GM21529 (cell line): ENCODE data around the gene GABRB3.

Source experiments
- ATAC-seq: cut with Tn5 transposase; IDR thresholded peaks from one replicate; pipeline ENCODE4 v1.9.1; 2021; ENCODE audit not compliant: unreplicated experiment

Gene GABRB3

DNA sequence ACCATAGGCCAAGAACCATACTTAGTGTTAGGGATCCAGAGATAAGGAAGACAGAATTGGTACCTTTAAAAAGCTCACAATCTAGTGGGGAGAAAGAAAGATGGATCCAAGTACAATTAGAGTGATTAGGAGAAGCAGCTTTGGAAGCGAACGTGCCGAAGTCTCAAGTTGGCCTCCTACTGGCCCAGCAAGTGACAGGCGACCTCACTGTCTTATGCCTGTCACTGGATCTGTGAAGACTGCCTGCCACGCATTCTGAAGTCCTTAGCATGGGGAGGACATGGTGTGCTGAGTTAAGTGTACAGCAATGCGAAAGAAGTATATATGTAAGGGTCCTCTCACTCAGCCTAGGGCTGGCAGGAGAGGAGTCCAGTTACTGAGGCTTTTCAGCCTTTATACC, 141.0 kb downstream of the GABRB3 start:
- no peak for ATAC-seq

DNA sequence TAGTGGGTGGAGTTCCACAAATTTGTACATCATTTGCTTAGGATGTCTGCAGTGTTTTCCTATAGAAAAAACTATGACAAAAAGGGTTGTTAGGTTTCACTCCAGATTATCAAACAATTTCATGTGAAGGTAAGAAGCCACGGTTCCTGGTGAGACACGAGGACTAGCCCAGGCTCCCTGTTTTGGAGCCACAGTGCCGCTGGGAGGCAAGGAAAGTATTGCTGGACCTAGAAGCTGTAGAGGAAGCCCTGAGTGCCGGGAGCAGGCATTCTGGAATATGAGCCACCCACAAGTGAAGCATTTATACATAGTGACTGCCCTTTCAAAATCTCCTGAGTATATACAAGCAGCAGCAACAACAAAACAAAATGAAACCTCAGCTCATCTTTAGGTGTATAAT, 142.0 kb downstream of the GABRB3 start:
- ATAC-seq, result no peak

DNA sequence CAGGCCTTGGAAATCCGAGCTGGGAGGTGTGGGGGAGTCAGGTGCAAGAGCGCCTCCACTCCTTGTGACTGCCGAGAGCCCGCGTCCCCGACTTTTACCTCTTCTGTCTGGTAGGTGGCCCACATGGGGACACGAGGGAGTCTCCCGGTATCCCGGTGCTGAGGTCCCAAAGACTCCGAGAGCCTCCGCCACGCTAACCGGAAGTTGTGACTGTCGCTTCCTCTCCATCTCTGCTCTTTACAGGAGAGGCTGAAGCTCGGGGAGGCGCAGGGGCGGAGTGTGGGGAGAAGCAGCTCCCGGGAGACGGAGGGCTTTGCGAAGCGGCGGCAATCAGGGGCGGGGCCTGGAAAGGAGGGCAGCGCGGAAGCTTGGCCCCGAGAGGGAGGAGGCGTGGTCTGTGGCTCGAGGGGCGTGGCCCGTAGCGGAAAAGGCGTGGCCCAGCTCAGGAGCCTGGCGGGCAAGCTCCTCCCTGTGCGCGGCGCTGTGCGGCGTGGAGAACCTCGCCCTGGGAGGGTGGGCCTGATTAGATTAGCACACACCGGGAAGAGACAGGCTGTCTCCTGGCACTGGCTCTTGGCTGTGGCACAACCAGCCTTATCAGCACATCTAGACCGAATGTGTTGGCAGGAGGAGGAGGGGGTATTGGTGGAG, 143.9 kb downstream of the GABRB3 start:
- no peak for ATAC-seq

DNA sequence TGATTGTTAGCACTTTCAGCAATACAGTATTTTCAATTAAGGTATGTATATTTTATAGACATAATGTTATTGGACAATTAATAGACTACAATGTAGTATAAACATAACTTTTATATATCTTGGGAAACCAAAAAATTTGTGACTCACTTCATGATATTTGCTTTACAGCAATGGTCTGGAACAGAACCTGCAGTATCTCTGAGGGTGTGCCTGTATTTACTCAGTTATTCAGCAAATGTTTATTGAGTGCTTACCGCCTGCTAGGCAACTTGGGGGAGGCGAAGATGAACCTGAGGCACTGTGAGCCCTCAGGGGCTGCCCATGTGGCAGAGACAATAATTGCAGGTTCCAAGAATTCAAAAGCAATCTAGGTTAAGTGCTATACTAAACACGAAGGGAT, 144.8 kb downstream of the GABRB3 start:
- no peak for ATAC-seq

DNA sequence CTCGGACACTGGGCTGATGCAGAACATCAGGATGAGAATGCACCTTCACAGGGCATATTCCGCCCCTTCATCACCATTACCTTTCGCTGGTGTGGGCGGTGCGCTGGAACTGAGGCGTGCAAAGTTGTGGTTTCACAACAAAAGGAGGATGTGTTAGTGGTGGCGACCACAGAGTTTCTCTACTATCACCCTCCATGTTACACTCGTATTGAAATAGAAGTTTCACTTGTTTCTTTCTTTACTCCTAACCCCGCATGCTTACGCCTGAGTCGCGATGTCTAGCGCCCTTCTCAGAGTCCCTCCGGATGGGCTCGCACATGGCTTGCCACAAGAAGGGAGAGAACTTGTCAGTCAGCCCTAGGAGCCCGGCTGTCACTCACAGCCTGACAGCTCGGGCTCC, 148.7 kb downstream of the GABRB3 start:
- no peak for ATAC-seq

DNA sequence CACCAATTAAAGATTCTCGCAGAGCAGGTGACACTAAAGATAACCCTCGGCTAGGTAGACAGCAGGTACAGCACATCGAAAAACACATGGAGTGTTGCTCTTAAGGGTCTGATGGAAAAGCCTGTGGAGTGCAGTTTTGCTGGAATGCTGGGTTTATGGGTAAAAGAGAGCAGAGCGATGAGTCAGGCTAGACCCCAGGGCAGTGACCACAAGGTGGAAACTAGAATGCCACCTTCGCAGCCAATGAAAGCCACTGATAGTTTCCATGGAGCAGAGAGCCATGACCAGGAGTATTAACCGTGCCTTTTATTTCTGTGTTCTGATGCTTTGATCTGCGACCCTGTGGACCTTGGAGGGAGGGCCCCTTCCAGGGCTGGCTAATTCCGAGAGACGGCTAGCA, 149.8 kb downstream of the GABRB3 start:
- no peak for ATAC-seq

DNA sequence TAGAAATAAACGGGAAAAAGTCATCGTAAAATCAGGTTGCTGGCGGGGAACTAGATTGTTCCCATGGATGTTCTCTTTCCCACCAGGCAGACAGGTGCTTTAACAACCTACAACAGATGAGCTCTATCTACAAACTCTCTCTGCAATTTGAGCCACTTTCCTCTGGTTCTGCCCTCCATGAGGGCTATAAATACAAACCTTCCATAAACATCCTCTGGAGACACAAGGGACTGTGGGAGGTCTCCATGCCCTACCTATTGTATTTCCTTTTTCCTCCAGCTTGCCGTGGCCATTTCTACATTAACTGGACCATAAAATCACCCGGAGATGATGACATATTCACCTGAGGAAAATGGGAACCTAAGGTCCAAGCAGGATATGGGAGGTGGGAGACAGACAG, 151.1 kb downstream of the GABRB3 start:
- ATAC-seq, result no peak

DNA sequence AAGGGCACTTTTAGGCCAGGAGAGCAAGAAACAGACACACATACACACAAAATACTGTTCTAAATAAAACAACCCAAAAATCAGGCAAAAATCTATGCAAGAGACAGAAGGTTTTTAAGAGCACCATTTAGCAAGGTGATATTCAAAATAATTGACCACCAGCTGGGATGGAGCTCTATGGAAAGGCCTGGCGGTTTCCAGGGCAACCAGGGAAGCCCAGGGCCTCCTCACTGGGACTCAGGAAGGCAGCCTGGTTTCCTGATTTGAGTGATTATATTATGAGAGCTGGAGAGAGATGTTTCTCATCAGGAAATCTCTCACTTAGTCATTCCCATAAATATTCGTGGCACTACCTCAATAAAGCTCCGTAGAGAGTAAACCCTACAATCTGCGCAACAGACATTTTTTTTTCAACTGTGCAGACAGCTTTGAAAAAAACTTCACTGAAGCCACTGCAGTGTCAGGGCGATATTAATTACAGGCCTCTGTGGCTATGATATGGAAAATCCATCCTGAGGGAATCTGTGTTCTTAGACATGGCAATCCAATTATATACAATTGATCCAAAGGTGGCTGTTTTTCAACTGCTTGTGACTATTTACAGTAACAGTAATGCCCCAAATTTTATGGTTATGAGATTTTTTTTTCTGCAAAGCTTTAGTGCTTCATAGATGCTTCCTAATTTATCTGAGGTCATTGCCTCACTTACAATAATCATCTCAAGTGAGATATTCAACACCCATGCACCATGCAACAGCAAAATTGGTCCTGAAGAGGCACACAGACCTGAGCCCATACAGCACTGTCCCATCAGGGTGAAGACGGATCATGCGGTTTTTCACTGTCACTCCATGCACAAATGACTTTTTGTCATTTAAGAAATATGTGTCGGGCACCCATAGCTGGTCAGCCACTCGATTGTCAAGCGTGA, 152.1 kb downstream of the GABRB3 start:
- ATAC-seq, result no peak

DNA sequence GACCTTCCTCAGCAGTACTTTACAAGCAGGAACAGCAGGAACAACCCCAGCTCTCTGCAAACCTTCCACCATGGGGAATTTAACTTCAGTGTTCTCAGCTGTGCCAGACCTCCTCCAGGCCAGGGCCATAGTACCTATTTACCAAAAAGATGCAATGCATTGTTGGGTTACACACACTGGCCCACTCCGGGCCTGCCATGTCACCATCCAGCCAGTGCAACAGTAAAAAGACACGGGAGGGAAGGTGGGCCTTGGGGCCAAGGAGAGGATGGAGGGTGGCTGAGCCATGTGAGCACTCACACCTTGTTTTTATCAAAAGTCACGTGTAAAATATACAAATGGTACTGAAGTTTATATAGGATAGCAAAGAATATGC, 157.0 kb downstream of the GABRB3 start:
- no peak for ATAC-seq

DNA sequence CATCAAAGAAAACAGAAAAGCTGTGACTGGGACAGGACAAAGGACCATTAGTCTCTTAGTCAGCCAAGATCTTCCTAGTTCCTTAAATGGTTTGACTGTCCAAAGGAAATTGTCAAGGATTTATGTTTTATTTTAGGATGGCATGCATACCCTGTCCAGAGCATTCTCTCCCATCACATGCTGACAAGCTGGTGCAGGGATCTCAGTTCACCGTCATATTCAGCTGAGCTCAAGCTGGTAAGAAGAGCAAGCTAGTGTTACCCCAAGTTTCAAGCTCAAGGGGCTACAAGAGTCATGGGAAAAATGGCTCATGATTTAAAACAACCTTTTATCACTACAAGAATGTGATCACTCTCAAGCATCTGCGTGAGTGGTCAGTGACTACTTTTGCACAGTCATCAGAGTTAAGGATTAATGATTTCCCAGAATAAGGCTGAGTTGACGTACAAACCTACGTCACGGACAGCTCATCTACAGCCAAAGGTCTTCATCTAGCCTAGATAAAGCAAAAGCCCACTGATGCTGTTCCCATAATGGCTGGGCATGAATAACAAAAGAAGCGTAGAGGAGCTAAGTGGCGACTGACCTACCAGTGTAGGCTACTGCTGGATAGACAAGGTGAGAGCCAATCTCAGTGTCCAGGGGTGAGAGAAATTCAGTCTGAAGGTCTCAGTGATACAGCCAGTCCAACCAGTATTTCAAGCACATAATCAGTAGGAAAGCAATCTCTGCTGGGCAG, 157.5 kb downstream of the GABRB3 start:
- ATAC-seq, result no peak

DNA sequence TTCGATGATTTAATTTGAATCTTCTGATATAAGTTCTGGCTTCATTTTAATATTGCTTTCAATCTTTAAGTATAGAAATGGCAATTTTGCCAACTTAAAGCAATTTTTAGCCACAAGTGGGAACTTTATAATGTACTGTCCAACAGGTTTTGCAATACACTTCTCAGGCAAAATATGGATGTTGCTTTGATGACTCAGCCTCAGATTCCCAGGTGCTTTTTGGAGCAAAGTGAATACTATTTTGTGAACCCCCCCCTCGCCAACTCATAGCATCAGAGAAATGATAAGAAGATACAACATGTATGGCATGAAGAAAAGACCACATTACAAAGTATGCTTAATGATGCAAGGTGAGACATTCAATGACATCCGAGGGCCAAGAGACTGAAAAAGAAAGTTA, 158.1 kb downstream of the GABRB3 start:
- ATAC-seq, result no peak

DNA sequence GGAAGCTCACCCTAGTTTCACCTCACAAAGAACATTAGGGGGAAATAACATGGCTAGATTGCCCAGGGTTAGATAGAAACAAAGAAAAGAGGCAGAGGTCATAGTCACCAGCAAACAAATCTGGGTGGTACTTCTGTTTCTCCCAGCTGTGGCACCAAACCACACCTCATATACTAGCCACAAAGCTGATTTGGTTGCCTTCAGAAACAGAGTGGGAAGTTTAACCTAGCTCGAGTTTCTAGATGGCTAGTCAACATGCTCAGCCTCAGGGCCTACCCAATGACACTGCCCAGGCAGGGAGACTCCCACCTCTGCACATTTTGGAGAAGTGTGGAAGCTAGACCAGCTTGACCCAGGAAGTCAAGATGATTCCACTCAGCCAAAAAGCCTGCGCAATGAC, 174.2 kb downstream of the GABRB3 start:
- ATAC-seq, result no peak

DNA sequence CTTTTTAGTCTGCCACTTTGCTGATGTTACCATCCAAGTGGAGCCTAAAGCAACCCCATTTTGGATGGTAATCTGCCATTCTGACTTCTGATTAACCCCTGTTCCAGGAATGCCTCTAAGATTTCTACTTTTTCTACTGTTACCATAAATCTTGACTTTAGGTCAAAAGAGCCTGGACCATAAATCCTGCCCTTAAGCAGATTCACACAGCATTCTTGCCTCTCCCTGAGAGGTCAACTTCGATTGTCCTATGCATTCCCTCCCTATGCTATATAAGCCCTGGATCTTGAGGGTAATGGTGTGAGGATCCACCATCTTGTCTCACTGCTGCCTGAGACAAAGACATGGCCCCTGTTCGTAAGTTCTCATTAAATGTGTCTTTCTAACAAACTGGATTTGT, 177.3 kb downstream of the GABRB3 start:
- no peak for ATAC-seq

DNA sequence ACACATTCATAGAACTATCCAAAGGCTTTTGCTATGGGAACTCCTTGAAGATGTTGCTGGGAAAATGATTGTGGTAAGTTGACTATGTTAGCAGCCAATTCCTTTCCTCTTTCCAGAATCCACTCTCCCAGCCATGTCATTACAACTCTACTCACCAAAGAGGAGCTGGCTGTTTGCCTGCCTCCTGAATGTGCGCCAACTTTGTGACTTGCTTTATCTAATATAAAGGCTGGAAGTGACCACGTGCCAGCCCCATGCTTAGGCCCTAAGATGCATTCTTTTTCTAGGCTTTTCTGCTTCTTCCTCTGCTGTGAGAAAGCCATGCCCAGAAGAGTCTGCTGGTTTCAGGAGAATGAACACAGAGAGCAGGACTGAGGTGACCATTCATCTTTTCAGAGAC, 182.2 kb downstream of the GABRB3 start:
- ATAC-seq, result no peak

DNA sequence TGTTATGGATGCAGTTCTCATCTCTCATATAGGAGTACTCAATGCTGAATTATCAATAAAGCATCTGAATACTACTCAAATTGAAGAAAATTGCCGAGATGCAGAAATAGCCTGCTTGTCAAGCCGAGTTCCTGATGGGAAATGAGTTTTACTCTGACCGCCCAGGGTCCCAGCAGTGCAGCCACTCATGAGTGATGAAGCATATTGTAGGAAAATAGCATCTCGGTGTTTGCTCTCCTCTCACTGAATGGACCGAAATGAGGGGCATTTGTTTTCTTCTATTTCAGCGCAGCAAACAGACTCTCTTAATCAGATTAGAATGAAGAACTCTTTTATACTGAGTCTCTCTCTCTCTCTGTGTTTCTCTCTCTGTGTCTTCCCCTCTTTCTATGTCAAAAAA, 190.0 kb downstream of the GABRB3 start:
- no peak for ATAC-seq

DNA sequence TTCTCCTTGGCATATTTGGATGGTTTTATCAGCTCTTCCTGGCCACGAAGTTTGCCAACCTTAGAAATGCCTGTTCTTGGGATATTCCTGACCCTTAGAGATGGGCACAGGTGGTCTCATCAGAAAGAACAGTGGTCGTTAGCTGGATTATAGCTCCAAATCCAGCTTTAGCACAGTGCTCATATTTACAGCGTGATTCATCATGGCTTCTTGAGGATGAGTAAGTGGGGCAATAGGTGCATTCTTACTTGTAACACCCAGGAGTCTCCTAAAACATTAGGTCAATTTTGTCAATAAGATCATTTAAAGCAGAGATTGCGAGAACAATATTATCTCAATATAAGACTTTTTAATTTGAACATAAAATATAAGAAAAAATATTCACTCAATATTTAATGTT, 191.9 kb downstream of the GABRB3 start:
- no peak for ATAC-seq

DNA sequence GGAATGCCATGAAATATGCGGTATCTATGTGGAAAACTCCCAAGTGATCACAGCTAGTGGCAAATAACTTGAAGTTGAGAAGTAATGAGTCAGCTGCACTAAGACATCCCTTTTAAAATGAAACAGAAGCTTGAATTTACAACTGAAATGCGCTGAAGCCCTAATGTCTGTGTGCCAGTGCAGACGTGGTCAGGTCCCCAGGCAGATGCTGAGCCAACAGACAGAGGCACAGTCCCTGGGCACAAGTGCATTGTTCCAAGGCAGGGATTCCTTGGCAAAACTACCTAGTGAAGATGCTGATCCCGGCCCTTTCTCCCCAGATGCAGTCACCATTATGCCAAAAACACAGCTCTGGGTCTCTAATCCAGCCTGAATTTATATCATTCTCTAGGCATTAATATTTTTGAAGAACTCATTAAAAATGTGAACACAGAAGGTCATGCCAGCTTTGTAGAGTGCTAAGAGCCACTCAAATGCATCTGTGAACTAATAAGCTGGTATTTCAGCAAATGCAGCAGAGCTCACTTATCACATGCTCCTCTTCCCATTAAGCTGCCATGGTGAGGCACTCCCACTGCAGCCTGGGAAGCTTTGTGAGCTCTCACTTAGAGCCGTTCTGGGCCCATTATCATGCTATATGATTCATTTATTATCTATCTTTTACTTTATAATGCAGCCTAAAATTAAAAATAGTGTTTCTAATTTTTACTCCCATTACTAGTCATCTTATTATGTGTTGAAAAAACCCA, 200.1 kb downstream of the GABRB3 start:
- no peak for ATAC-seq

DNA sequence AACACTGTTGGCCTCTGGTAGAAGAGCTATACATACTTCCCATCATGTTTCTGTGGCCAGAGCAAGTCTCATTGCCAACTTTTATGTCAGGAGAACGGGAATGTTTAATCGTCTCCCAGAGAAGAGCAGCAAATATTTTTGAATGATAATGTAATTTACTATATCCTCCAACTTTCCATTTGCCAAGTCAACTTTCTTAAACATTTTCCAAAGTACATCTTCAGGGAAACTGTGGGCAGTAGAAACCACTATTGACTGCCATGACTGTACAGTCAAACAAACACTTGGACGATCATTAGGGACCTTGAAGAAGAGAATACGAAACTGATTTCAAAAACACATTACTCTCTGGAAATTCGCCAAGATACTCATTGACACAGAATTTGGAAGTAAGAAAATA, 201.5 kb downstream of the GABRB3 start:
- no peak for ATAC-seq

DNA sequence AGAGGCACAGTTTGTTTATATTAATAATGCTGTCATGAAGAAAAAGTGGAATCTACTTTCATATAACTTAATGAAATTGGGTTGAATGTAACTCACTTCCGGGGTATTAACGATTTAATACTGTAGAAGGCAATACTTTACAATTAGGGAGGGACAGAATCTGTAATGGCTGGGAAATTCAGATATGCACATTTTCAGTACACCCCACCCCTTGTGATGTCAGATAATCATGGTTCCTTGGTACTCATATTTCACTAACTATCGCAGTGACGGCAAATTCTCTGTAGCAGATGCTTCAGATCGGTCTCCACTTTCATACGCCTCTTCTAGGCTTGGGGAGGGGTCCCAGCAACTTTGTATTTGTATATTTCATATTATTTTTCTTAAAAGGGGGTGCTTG, 207.3 kb downstream of the GABRB3 start:
- no peak for ATAC-seq

DNA sequence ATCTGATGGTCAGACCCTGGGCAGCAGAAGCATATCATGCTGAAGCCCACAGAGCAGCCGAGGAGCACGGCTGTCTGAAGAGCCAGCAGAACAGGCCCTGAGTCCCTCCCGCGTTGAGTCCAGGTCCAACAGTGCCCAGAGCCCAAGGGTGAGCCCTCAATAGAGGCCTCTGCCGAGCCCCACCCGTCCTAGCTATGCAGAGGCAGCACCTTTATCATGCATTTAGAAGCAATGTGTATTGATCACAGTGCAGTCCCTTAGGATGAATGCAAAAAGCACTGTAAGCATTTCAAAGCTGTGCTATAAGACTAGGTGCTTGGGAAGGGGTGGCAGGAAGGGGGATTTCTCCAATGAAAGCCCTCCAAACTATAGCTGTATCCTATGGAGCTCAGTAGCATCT, 208.5 kb downstream of the GABRB3 start:
- no peak for ATAC-seq

DNA sequence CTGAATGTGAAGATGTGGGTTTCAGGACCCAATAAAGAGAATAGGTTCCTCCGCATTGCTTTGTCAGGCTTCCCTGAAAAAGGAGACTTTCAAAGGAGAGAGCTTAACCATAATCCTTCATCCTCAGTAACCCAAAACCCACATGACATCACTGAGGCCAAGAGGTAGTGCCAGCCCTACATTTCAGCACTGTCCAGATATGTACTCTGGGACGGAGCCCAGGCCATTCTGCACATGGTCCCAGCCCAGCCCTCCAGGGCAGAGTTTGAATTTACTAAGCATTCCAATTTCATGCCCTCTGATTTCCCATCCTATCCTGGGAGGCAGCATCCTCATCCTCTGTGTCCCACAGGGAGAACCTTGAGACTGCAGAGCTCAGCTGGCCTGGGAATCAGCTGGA, 210.5 kb downstream of the GABRB3 start:
- ATAC-seq, result no peak
